Measurements from ENCODE around the gene POLR3A.

DNA sequence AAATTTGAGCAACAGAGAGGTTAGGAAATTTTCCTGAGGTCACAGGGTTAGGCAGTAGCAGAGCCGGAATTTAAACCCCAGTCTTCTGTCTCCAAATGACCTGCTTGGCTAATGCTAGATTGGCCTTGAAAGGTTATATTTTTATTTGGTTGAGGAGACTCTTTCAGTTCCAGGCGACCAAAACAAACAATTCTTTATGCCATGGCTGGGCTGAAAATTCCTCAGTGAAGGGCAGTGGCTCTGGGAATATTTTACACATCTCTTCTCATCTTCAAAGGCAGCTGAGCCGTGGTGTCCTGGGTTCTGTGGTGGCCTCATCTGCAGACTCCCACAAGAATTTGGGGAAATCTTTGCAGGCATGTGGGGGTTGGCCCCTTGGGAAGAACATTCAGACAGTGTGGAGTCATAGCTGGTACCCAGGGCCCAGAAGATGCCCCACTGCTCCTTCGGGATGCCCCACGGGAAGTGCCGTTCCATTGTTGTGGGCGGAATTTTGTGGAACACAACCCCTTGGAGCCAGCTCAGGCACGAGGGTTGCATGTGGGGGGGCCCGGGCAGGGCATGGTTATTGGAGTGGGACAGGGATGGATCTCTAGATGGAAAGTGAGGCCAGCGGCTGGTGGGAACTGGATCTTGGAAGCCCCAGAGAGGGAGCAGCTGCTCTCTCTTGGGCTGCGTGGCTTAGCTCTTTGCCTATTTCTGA lies 37.6 kb upstream of the POLR3A start:
- TF ChIP-seq, protein P1, sequence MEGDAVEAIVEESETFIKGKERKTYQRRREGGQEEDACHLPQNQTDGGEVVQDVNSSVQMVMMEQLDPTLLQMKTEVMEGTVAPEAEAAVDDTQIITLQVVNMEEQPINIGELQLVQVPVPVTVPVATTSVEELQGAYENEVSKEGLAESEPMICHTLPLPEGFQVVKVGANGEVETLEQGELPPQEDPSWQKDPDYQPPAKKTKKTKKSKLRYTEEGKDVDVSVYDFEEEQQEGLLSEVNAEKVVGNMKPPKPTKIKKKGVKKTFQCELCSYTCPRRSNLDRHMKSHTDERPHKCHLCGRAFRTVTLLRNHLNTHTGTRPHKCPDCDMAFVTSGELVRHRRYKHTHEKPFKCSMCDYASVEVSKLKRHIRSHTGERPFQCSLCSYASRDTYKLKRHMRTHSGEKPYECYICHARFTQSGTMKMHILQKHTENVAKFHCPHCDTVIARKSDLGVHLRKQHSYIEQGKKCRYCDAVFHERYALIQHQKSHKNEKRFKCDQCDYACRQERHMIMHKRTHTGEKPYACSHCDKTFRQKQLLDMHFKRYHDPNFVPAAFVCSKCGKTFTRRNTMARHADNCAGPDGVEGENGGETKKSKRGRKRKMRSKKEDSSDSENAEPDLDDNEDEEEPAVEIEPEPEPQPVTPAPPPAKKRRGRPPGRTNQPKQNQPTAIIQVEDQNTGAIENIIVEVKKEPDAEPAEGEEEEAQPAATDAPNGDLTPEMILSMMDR (conservative IDR thresholded peaks at IDR 0.05; ENCODE audit: low read depth, low read length) = no peak
- TF ChIP-seq EZH2 (IDR thresholded peaks at IDR 0.05; ENCODE audit: low read length, unreplicated experiment) = no peak

Data from PC-3 (cell line).